Muscle layer of colon (tissue), 2 donors: ENCODE results near the gene ATP6V0C.
"Not testable (repeated sequence)": the region's sequence is repeated elsewhere in the genome, so short reads cannot be mapped to it uniquely, and the experiment has no call there.

Experiments
- H3K27ac ChIP-seq: one replicate; pipeline ENCODE4 v1.7.0; 2013; ENCODE audit warnings: low read depth, mild to moderate bottlenecking, low read length, moderate library complexity
- H3K27me3 ChIP-seq, 2 donors: one replicate each; pipeline ENCODE4 v1.7.0; 2013; ENCODE audit warnings: low read length in 2 of 2, mild to moderate bottlenecking in 2 of 2; ENCODE audit not compliant: insufficient read depth in 2 of 2, control insufficient read depth in 1 of 2
- H3K36me3 ChIP-seq: one replicate; pipeline ENCODE4 v1.7.0; 2013; ENCODE audit warnings: mild to moderate bottlenecking, low read length; ENCODE audit not compliant: insufficient read depth
- H3K4me1 ChIP-seq: one replicate; pipeline ENCODE4 v1.7.0; 2013; ENCODE audit warnings: mild to moderate bottlenecking, low read length; ENCODE audit not compliant: insufficient read depth
- H3K4me3 ChIP-seq, 2 donors: one replicate each; pipeline ENCODE4 v1.7.0; 2013; ENCODE audit warnings: low read length in 2 of 2, low read depth in 1 of 2, mild to moderate bottlenecking in 1 of 2, moderate library complexity in 1 of 2
- H3K9ac ChIP-seq: one replicate; pipeline ENCODE4 v1.7.0; 2013; ENCODE audit warnings: low read length
- H3K9me3 ChIP-seq: one replicate; pipeline ENCODE4 v1.7.0; 2013; ENCODE audit warnings: mild to moderate bottlenecking, low read length
- donor health status: abdominal sarcoma.
- donor health status: Adenocarcinoma of cecum.

ATP6V0C gene

DNA sequence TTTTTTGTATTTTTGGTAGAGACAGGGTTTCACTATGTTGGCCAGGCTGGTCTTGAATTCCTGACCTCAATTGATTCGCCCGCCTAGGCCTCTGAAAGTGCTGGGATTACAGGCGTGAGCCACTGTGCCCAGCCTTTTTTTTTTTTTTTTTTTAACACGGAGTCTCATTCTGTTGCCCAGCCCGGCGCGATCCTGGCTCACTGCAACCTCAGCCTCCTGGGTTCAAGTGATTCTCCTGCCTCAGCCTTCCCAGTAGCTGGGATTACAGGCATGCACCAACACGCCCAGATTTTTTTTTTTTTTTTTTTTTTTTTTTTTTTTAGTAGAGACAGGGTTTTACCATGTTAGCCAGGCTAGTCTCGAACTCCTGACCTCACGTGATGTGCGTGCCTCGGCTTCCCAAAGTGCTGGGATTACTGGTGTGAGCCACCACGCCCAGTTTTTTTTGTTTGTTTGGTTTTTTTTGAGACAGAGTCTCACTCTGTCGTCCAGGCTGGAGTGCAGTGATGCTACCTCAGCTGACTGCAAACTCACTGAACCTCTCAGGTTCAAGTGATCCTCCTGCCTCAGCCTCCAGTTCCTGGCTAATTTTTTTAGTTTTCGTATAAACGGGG, 19.5 kb downstream of the ATP6V0C start:
- H3K4me1 ChIP-seq, result not testable (repeated sequence)

DNA sequence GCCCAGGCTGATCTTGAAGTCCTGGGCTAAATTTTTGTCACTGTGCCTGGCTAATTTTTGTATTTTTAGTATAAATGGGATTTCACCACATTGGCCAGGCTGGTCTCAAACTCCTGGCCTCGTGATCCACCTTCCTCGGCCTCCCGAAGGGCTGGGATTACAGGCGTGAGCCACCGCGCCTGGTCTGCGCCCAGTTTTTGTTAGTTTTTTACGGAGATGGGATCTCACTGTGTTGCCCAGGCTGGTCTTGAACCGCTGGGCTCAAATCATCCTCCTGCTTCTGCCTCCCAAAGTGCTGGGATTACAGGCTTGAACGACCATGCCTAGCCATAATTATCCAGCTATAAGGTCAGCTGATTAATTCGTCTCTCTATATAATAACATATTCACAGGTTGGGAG, 20.2 kb downstream of the ATP6V0C start:
- Histone ChIP-seq H3K9me3 (no peaks in the 10 kb centered on the region), H3K36me3 (peaks cover 16% of the 10 kb centered on the region), H3K4me1 (peaks cover 9% of the 10 kb centered on the region), H3K27me3 (no peaks in the 10 kb centered on the region), H3K4me3 (no peak overlapping the region), H3K27ac (no peak overlapping the region), H3K9ac (no peak overlapping the region)

More for the DNA sequence above, 19.5 kb downstream of the ATP6V0C start:
- Histone ChIP-seq H3K4me3 (peak overlapping the region; percentile 63 to 87), H3K9ac (peak overlapping the region; percentile 96), H3K36me3 (peaks cover 16% of the 10 kb centered on the region), H3K27ac (peak overlapping the region; percentile 81)
- H3K9me3 ChIP-seq, H3K27me3 ChIP-seq: not testable (repeated sequence)

DNA sequence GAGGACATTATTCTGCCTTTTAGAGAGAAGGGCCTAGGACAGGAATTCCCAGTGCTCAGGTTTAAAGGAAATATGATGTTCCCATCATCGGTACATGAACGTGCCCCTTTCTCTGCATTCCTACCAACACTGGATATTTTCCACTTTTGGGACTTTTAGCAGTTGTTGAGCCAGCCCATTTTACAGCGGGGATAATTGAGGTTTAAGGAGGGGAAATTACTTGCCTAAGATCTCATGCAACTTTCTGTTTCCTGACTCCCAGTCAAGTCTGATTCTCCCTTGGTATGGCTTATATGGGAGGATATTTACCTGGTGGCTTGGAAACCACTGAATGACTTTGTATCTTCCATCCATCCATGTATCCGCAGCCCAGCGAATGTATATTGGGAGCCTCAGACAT, 20.6 kb downstream of the ATP6V0C start:
- H3K27me3 ChIP-seq, H3K9ac ChIP-seq, H3K4me3 ChIP-seq, H3K9me3 ChIP-seq, H3K27ac ChIP-seq: not testable (repeated sequence)
- Histone ChIP-seq H3K4me1 (peaks cover 12% of the 10 kb centered on the region), H3K36me3 (peaks cover 12% of the 10 kb centered on the region)

GRCh38 chr16:2535625-2536013, 21.9 kb downstream of the ATP6V0C start:
- Histone ChIP-seq H3K27ac (no peak overlapping the region), H3K36me3 (no peaks in the 10 kb centered on the region), H3K4me3 (no peak overlapping the region), H3K9me3 (no peaks in the 10 kb centered on the region), H3K27me3 (no peaks in the 10 kb centered on the region), H3K4me1 (peaks cover 24% of the 10 kb centered on the region), H3K9ac (no peak overlapping the region)

GRCh38 chr16:2537451-2538379, 24.0 kb downstream of the ATP6V0C start, which contains the start of gene PDPK1:
Gene PDPK1, plus strand, starts transcription at chr16:2538021. Its CDS starts 92 bp downstream, at chr16:2538113.
- H3K4me1 ChIP-seq, result peaks cover 24% of the 10 kb centered on the region
- no peaks in the 10 kb centered on the region for H3K36me3 ChIP-seq
- no peaks in the 10 kb centered on the region for H3K9me3 ChIP-seq
- H3K27ac ChIP-seq, result peak within 1 kb of the TSS; percentile 82
- peak within 1 kb of the TSS; percentile 38 to 71 for H3K4me3 ChIP-seq
- H3K9ac ChIP-seq, result peak within 1 kb of the TSS; percentile 21
- H3K27me3 ChIP-seq, result no peaks in the 10 kb centered on the region

DNA sequence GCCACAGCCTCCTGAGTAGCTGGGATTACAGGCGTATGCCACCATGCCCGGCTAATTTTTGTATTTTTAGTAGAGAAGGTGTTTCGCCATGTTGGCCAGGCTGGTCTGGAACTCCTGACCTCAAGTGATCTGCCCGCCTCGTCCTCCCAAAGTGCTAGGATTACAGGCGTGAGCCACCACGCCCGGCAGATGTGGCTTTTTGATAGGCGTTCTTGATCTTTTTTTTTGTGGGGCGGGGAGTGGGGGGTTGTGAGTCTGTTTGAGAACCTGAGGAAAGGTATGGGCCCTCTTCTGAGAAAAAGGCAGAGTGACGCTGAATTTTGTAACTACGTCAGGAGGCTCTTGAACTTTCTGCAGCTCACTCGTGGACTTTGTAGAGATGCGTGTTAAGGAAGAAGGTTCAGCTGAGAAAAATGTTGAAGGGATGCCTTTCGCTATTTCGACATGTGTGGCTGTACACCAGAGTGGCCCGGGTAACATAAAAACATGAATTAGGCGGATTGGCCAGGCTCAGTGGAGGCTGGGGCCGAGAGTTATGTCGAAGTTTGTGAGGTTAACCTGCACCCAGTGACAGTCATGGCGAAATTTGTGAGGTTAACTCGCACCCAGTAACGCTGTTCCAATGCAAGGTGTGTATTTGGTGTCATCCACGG, 25.6 kb downstream of the ATP6V0C start:
- not testable (repeated sequence) for H3K36me3 ChIP-seq, H3K9ac ChIP-seq, H3K27ac ChIP-seq, H3K27me3 ChIP-seq, H3K9me3 ChIP-seq
- Histone ChIP-seq H3K4me3 (peak overlapping the region in 1 of 2 donors; percentile 63), H3K4me1 (peaks cover 24% of the 10 kb centered on the region)

DNA sequence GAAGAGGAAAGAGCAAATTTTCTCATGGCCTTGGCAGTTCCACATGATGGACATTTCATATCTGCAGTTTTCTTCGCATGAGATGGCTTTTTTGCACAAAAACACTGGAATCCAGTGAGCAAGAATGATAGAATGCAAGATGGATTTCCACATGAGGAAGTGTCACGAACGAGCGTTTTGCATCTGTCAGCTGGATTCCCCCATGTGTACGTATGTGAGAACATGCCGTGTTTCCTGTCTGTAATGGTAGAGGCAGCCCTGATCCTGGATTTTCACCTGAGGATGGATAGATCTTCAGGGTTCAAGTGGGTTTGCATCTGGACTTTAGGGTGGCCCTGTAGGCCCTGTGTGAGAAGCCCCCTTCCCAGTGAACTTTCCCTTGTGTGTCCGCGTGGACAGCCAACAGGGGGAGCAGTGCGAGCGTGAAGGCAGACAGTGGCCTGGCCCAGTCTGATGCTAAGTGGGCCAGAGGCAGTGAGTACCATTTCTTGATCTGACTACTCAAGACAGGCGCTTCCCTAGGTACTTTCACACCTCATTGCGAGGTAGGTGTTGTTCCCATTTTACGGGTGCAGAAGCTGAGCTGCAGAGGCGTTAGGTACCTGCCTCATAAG, 26.2 kb downstream of the ATP6V0C start:
- not testable (repeated sequence) for H3K9ac ChIP-seq, H3K4me3 ChIP-seq, H3K36me3 ChIP-seq, H3K9me3 ChIP-seq, H3K27me3 ChIP-seq, H3K27ac ChIP-seq
- peaks cover 24% of the 10 kb centered on the region for H3K4me1 ChIP-seq

DNA sequence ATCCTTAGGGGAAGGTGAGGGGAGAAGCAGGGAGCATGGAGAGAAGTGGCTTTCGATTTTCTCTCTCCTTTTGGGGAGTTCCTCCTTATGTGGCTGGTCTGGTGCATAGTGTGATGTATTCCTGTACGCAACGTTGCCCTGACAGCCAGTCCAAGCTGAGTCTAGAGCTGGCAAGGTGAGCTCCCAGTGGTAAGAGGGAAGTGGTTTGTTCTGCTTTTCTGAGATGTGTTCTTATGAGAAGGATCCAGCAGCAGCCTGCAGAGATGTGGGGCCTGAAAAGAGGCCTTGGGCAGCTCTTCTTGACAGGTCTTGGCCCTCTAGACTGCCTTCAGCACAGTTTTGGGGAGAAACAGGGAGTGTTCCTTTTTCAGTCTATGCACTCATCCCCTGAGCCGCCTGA, 27.2 kb downstream of the ATP6V0C start:
- peaks cover 24% of the 10 kb centered on the region for H3K4me1 ChIP-seq
- not testable (repeated sequence) for H3K9ac ChIP-seq, H3K9me3 ChIP-seq

DNA sequence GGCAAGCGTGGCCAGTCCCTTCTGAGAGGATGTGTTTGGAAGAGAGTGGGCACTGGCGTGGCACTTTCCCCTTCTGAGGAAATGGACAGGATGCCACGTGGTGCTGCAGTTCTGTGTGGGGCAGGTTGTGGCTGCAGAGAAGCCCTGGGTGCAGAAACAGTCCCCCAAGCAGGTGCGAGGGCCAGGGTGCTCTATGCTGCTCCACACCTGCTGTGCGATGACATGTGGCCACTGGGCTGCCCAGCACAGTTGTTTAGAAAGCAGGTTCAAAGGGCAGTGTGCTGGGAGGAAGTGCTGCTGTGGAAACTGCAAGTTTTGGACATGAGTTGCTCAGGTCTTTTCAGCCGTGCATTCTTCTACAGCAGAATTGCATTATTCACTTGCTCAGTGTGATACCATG, 27.7 kb downstream of the ATP6V0C start:
- not testable (repeated sequence) for H3K4me3 ChIP-seq, H3K9ac ChIP-seq, H3K27ac ChIP-seq, H3K27me3 ChIP-seq, H3K9me3 ChIP-seq, H3K36me3 ChIP-seq
- H3K4me1 ChIP-seq, result peaks cover 24% of the 10 kb centered on the region

More for the DNA sequence above, 27.2 kb downstream of the ATP6V0C start:
- not testable (repeated sequence) for H3K4me3 ChIP-seq, H3K27ac ChIP-seq, H3K27me3 ChIP-seq, H3K36me3 ChIP-seq

DNA sequence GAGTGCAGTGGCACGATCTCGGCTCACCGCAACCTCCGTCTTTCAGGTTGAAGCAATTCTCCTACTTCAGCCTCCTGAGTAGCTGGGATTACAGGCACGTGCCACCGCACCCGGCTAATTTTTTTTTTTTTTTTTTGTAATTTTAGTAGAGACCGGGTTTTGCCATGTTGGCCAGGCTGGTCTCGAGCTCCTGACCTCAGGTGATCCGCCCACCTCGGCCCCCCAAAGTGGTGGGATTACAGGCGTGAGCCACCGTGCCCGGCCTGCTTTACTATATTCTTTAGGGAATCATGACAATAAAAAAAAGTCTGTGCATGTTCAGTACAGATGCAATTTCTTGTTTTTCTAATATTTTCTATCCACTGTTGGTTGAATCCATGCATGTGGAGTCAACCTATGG, 30.0 kb downstream of the ATP6V0C start:
- H3K4me1 ChIP-seq, result peaks cover 21% of the 10 kb centered on the region
- H3K36me3 ChIP-seq, H3K27me3 ChIP-seq, H3K4me3 ChIP-seq, H3K9me3 ChIP-seq, H3K9ac ChIP-seq, H3K27ac ChIP-seq: not testable (repeated sequence)

DNA sequence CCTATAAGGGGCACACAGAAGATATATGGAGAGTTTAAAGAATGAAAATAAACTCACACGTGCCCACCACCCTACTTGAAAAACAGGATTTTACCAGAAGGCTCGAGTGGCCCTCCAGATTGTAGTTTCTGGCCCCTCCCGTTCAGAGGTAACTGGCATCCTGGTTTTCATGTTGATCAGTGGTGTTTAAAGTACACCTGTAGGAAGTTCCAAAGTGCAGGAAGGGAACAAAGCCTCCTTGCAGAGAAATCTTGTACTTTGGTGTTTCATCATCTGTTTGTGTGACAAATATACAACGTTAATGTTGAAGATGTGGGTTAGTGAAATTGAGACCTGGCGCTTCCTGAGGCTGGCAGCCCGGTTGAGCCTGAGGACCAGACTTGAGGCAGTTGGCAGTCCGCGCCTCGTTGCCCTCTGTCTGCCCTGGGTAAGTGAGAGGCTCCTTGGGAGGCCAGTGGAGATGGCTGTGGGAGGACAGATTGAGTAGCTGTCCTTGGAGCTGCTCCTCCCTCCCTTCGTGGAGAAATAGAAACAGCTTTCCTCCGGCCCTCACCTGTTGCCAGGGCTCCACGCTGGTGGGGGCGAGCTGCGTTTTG, 36.6 kb downstream of the ATP6V0C start:
- not testable (repeated sequence) for H3K27ac ChIP-seq, H3K27me3 ChIP-seq, H3K9ac ChIP-seq, H3K4me1 ChIP-seq, H3K36me3 ChIP-seq, H3K9me3 ChIP-seq, H3K4me3 ChIP-seq
